Endothelial cell of umbilical vein (primary cell): ENCODE results near the gene SOX2. TPM values are rescaled to one million over a fixed set of nuclear protein-coding genes. Genes with fewer than 3 reads are reported as not detected.

Source experiments
- BruUV-seq: library from RNA; stranded (reverse); fragments of 400-500 nt; replicated peaks from 2 replicates; lab custom pipeline; 2021; lab: Mats Ljungman, UMichigan
- CTCF ChIA-PET: fragments of 300-600, 350-600 bp; sonication (Branson Sonifier 250); formaldehyde crosslinking; loops from one replicate; lab custom pipeline; 2021; ENCODE audit warnings: antibody characterized with exemption, inconsistent platforms; lab: Charles Lee
- POLR2A ChIA-PET: fragments of 300-600, 350-600 bp; sonication (Branson Sonifier 250); formaldehyde crosslinking; loops from one replicate; lab custom pipeline; 2021; ENCODE audit warnings: antibody characterized with exemption, inconsistent platforms; lab: Charles Lee
- DNase-seq: peaks from one replicate; pipeline ENCODE4 v3.0.0-alpha.2; 2011; ENCODE audit warnings: low read depth, low spot score
- FAIRE-seq: peaks from 2 replicates; lab custom pipeline; 2011; peaks lifted over from hg19 to GRCh38; lab: Jason Lieb, UNC
- H2AFZ ChIP-seq: 2 replicates; pipeline ENCODE4 v1.6.0; 2012; ENCODE audit warnings: low read depth, low read length, control low read depth, inconsistent platforms
- H3K27ac ChIP-seq: 2 replicates; pipeline ENCODE4 v1.5.1; 2011; ENCODE audit warnings: low read depth, mild to moderate bottlenecking, control low read depth, low read length, moderate library complexity; ENCODE audit not compliant: insufficient read depth
- H3K27me3 ChIP-seq, 2 experiments: 2 replicates each; pipeline versions ENCODE4 v1.6.0 to v1.6.1; 2011; ENCODE audit warnings: low read length in 2 of 2, mixed read lengths in 1 of 2; ENCODE audit not compliant: control insufficient read depth in 2 of 2, insufficient read depth in 2 of 2
- H3K36me3 ChIP-seq, 2 experiments: 2 replicates in 1 of 2; 3 replicates in 1 of 2; pipeline ENCODE4 v1.5.1; 2011; ENCODE audit warnings: low read length in 2 of 2, mild to moderate bottlenecking in 1 of 2, moderate library complexity in 1 of 2; ENCODE audit not compliant: control insufficient read depth in 2 of 2, insufficient read depth in 2 of 2; ENCODE audit errors: extremely low read depth in 1 of 2
- H3K4me1 ChIP-seq: 3 replicates; pipeline ENCODE4 v1.5.1; 2011; ENCODE audit warnings: mild to moderate bottlenecking, low read length; ENCODE audit not compliant: control insufficient read depth, insufficient read depth; ENCODE audit errors: extremely low read depth
- H3K4me2 ChIP-seq: 2 replicates; pipeline ENCODE4 v1.6.1; 2011; ENCODE audit warnings: low read length, control low read depth, mixed read lengths; ENCODE audit not compliant: insufficient read depth
- H3K4me3 ChIP-seq, 3 experiments: fragments of 200-600 bp in 1 of 3; sonication (generic), shearing (Covaris generic) in 1 of 3; replicated peaks in 1 of 3; 2 replicates each; pipeline ENCODE4 v1.5.1; 2011 to 2016; ENCODE audit warnings: control low read depth in 3 of 3, low read length in 3 of 3, mild to moderate bottlenecking in 2 of 3, inconsistent platforms in 1 of 3, low read depth in 1 of 3, moderate library complexity in 1 of 3; ENCODE audit not compliant: insufficient read depth in 1 of 3
- H3K79me2 ChIP-seq: 2 replicates; pipeline ENCODE4 v1.6.0; 2012; ENCODE audit warnings: low read length, inconsistent platforms; ENCODE audit not compliant: control insufficient read depth, insufficient read depth
- H3K9ac ChIP-seq: replicated peaks from 2 replicates; pipeline ENCODE3; 2011; ENCODE audit warnings: low read length, control low read depth; ENCODE audit not compliant: insufficient read depth; ENCODE audit errors: extremely low read depth
- H3K9me1 ChIP-seq: replicated peaks from 3 replicates; pipeline ENCODE4 v1.6.0; 2011; ENCODE audit warnings: mild to moderate bottlenecking, low read length; ENCODE audit not compliant: control insufficient read depth, insufficient read depth; ENCODE audit errors: extremely low read depth
- H3K9me3 ChIP-seq: replicated peaks from 2 replicates; pipeline ENCODE4 v1.5.1; 2012; ENCODE audit warnings: low read length, inconsistent platforms; ENCODE audit not compliant: control insufficient read depth, insufficient read depth
- H4K20me1 ChIP-seq: replicated peaks from 2 replicates; pipeline ENCODE3; 2011; ENCODE audit warnings: mild to moderate bottlenecking, low read length; ENCODE audit not compliant: control insufficient read depth, insufficient read depth; ENCODE audit errors: extremely low read depth
- EZH2 ChIP-seq: IDR thresholded peaks from 2 replicates; pipeline ENCODE4 v1.6.1; 2012; ENCODE audit warnings: borderline replicate concordance, low read depth, mild to moderate bottlenecking, moderate library complexity, low read length, inconsistent platforms; ENCODE audit not compliant: severe bottlenecking
- FOS ChIP-seq: IDR thresholded peaks from 2 replicates; pipeline ENCODE4 v1.6.1; 2011; ENCODE audit warnings: mild to moderate bottlenecking, low read length, moderate library complexity, borderline replicate concordance; ENCODE audit not compliant: insufficient read depth
- JUN ChIP-seq: IDR thresholded peaks from 2 replicates; pipeline ENCODE4 v1.6.1; 2011; ENCODE audit warnings: borderline replicate concordance, low read depth; ENCODE audit not compliant: insufficient read length, insufficient read depth
- MYC ChIP-seq: IDR thresholded peaks from one replicate; pipeline ENCODE4 v1.6.1; 2011; ENCODE audit warnings: mild to moderate bottlenecking, low read depth, low read length
- POLR2A ChIP-seq: IDR thresholded peaks from 2 replicates; pipeline ENCODE4 v1.6.1; 2012; ENCODE audit warnings: low read depth, mild to moderate bottlenecking, control low read depth, low read length
- POLR2AphosphoS5 ChIP-seq: IDR thresholded peaks from 2 replicates; pipeline ENCODE4 v1.6.1; 2012; ENCODE audit warnings: low read depth, mild to moderate bottlenecking, control low read depth, low read length, moderate library complexity; ENCODE audit not compliant: insufficient read depth
- dilution Hi-C: fragments of 300-500 bp; cut with MboI; formaldehyde crosslinking; loops from one replicate; pipeline ENCODE4 v1.15.0; 2019; ENCODE audit warnings: low sequenced_read_pairs; ENCODE audit not compliant: extremely low pct_ligation_motif_present
- intact Hi-C: fragments of 100-400 bp; cut with micrococcal nuclease; formaldehyde crosslinking; loops from one replicate; pipeline ENCODE4 v1.10.0; 2022
- polyA plus RNA-seq, 4 experiments: library from polyadenylated mRNA; depleted of rRNA in 3 of 4; stranded (reverse) in 3 of 4; unstranded in 1 of 4; fragments of >200 nt; gene quantifications; 2 replicates each; pipeline versions ENCODE4 v1.2.1 to v1.2.3, GENCODE V29; 2011 to 2012; ENCODE audit warnings: missing spikeins in 1 of 4
- total RNA-seq: library from RNA; stranded (reverse); gene quantifications from 2 replicates; pipeline ENCODE4 v1.2.3, GENCODE V29; 2021
- TF ChIP-seq, protein P1 (sequence below), 2 donors: IDR thresholded peaks; 1 replicate in 1 of 2; 2 replicates in 1 of 2; pipeline ENCODE4 v1.5.1; 2011; ENCODE audit warnings: low read length in 2 of 2, mild to moderate bottlenecking in 2 of 2, moderate library complexity in 2 of 2, control low read depth in 1 of 2, inconsistent platforms in 1 of 2, low read depth in 1 of 2; ENCODE audit not compliant: insufficient read depth in 1 of 2; ENCODE audit errors: extremely low read depth in 1 of 2

SOX2 gene
- total and polyA plus RNA-seq, 2 donors (not counting 3 experiments of a cell fraction or from before 2014, with no cell fraction given) = 0.13 to 0.23 TPM

DNA sequence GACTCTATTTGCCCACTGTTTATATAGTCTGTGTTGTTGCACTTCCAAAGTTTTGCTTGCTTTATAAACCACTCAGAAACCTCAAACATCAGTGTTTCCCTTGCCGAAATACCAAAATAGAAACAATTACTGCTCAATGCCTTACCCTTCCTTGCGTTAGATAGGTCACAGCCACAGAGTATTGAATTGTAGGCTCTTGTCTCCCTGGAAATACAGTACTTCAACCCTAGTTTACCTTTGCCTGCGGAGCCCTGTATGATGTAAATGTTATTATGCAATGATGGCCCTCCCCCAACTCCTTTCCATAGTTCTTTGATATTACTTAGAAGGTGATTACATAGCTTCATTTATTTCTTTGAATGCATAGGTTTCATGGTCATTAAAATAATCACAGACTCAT is 44.2 kb downstream of the SOX2 start:
- no peaks in the 10 kb centered on the region for H3K79me2 ChIP-seq
- DNase-seq = no peak
- H3K27me3 ChIP-seq = peaks cover 2 to 3% of the 10 kb centered on the region in 2 experiments
- intact Hi-C loops = no loop called here
- ChIA-PET POLR2A (no interaction called here), CTCF (no interaction called here)
- no peak for FAIRE-seq
- H3K9ac ChIP-seq = no peak overlapping the region
- dilution Hi-C loops = no loop called here
- TF ChIP-seq POLR2A (no peak), JUN (no peak)
- H3K9me1 ChIP-seq = no peaks in the 10 kb centered on the region
- no peaks in the 10 kb centered on the region for H3K36me3 ChIP-seq
- BruUV-seq = no TSS peak
- no peaks in the 10 kb centered on the region for H3K4me1 ChIP-seq
- H3K4me3 ChIP-seq = no peak overlapping the region
- no peak overlapping the region for H2AFZ ChIP-seq
- no peak overlapping the region for H3K4me2 ChIP-seq
- H3K27ac ChIP-seq = no peak overlapping the region
- no peaks in the 10 kb centered on the region for H3K9me3 ChIP-seq
- no peaks in the 10 kb centered on the region for H4K20me1 ChIP-seq

DNA sequence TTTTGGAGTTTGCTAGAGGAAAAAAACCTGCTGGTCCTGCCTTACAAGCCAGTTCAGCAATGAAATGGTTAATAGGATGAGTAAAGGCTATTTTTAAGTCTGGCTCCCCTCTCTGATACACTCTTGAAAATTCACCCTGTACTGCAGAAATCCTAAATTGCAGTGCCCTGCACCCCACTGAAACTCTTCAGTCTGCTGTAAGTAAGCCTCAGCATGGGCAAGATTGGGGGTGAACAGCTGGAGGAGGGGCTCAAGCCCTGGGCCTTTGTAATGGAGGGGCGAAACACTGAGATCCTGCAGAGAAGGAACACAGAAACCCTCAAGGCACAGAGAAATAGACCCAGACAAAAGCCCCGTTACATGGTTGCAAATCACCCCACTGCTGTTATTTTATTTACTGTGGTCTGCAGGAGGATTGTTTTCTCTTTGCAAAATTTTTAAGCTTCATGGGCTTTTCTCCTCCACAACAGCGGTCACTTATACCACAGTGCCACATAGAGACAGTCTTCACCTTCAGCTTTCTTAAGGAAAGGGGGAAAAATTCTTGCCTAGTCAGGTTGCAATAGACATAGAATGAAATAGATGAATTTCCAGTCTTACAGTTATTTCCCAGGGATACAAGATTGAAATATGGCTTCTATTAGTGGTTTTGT is 45.0 kb downstream of the SOX2 start:
- POLR2A ChIA-PET = no interaction called here
- CTCF ChIA-PET = no interaction called here
- Histone ChIP-seq H3K27me3 (peaks cover 2 to 3% of the 10 kb centered on the region in 2 experiments), H3K4me3 (no peak overlapping the region), H3K9ac (no peak overlapping the region), H3K4me2 (no peak overlapping the region), H3K79me2 (no peaks in the 10 kb centered on the region), H3K4me1 (no peaks in the 10 kb centered on the region), H3K27ac (no peak overlapping the region), H3K36me3 (no peaks in the 10 kb centered on the region), H3K9me3 (no peaks in the 10 kb centered on the region), H2AFZ (no peak overlapping the region), H3K9me1 (no peaks in the 10 kb centered on the region), H4K20me1 (no peaks in the 10 kb centered on the region)
- no peak for FAIRE-seq
- dilution Hi-C loops = no loop called here
- intact Hi-C loops = no loop called here
- TF ChIP-seq MYC (no peak), EZH2 (no peak), JUN (no peak), FOS (no peak), POLR2AphosphoS5 (no peak)
- TF ChIP-seq, protein P1, sequence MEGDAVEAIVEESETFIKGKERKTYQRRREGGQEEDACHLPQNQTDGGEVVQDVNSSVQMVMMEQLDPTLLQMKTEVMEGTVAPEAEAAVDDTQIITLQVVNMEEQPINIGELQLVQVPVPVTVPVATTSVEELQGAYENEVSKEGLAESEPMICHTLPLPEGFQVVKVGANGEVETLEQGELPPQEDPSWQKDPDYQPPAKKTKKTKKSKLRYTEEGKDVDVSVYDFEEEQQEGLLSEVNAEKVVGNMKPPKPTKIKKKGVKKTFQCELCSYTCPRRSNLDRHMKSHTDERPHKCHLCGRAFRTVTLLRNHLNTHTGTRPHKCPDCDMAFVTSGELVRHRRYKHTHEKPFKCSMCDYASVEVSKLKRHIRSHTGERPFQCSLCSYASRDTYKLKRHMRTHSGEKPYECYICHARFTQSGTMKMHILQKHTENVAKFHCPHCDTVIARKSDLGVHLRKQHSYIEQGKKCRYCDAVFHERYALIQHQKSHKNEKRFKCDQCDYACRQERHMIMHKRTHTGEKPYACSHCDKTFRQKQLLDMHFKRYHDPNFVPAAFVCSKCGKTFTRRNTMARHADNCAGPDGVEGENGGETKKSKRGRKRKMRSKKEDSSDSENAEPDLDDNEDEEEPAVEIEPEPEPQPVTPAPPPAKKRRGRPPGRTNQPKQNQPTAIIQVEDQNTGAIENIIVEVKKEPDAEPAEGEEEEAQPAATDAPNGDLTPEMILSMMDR (IDR thresholded peaks at IDR 0.05; ENCODE audit: extremely low read depth in 1 of 2, insufficient read depth in 1 of 2, low read depth in 1 of 2, low read length in 2 of 2) = no peak
- no TSS peak for BruUV-seq
- DNase-seq = no peak
